Activated T-helper 1 cell treated with anti-CD3 and anti-CD28 coated beads, Interleukin-12 subunit alpha, Interleukin-12 subunit beta, Interleukin-2, Interleukin-4 antibody, amounts not matched to agents 30 ng/mL and 10 ng/mL and 1 ng/mL, durations not matched to agents 14 hours and 24 hours and 36 hours (primary cell): Measurements from ENCODE around the gene MAPKAPK3. TPM values are rescaled to one million over a fixed set of nuclear protein-coding genes. Genes with fewer than 3 reads are reported as not detected.

Experiments
- DNase-seq: peaks from one replicate; pipeline ENCODE4 v3.0.0; 2021; ENCODE audit warnings: low spot score
- H3K27ac Mint-ChIP-seq: one replicate; pipeline ENCODE4 v1.8.0; 2021; ENCODE audit warnings: mild to moderate bottlenecking, mixed read lengths
- H3K27me3 Mint-ChIP-seq: one replicate; pipeline ENCODE4 v1.8.0; 2022; ENCODE audit warnings: mild to moderate bottlenecking, moderate library complexity, mixed read lengths; ENCODE audit not compliant: insufficient read depth
- H3K36me3 Mint-ChIP-seq: one replicate; pipeline ENCODE4 v1.8.0; 2021; ENCODE audit warnings: low read depth, mixed read lengths
- H3K4me1 Mint-ChIP-seq: one replicate; pipeline ENCODE4 v1.8.0; 2021; ENCODE audit warnings: low read depth, mixed read lengths
- H3K4me3 Mint-ChIP-seq: one replicate; pipeline ENCODE4 v1.8.0; 2021; ENCODE audit warnings: mild to moderate bottlenecking, moderate library complexity, mixed read lengths
- H3K9me3 Mint-ChIP-seq: one replicate; pipeline ENCODE4 v1.8.0; 2021; ENCODE audit warnings: mixed read lengths
- intact Hi-C: fragments of 100-400 bp; cut with micrococcal nuclease; formaldehyde crosslinking; loops from one replicate; pipeline ENCODE4 v1.15.1; 2024
- total RNA-seq: library from RNA; stranded (reverse); gene quantifications from 2 replicates; pipeline ENCODE4 v1.2.3, GENCODE V29; 2022

MAPKAPK3 gene
- total RNA-seq, 1 donor from 2014 or later, result 191 TPM

DNA sequence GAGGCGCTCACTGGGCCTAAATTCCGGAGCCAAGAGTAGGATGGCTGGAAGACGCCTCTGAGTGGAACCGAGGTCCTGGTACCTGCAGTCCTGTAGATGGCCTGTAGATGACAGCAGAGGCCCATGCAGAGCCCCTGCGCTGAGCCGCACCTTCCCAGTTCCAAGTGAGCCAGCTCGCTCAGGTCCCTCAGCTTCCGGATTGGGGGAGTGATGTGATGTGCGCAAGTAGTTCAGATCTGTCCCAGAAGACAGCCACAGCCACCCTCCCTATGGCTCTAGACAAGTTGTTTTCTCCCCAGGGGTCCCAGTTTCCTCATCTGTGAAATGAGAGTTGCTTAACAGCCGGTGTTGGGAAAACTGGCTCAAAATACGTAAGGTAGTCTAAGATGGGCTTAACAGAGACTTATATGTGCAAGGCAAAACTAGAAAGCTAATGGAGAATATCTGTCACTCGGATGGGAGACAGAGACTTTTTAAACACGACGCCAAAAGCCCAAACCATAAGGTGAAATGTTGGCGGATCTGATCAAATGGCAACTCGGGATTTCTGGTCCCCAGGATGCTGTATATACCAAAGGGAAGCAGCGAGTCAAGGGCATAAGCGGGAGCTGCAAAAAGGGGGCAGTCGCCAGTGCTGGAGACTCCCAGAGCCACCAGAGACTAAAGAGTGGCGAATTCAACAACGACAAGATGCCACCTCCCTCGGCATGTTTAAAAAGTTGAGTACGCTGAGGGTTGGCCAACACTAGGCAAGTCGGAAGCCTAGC is 765 bp upstream of the MAPKAPK3 start:
- Mint-ChIP-seq H3K9me3 (no peaks in the 10 kb centered on the region), H3K36me3 (peaks cover 41% of the 10 kb centered on the region), H3K4me1 (peaks cover 65% of the 10 kb centered on the region), H3K4me3 (peak overlapping the region; percentile 86), H3K27me3 (no peaks in the 10 kb centered on the region), H3K27ac (peak overlapping the region; percentile 85)
- intact Hi-C loops, result loop anchor here (1.0 to 2.0 kb wide), 12 partner anchors 8 to 1055 kb away; partner anchors contain the start of genes DOCK3, MANF, RBM15B and TEX264
- DNase-seq, result peak; percentile 76

- peak; percentile 95 for DNase-seq
- peaks cover 65% of the 10 kb centered on the region for H3K4me1 Mint-ChIP-seq
- H3K27me3 Mint-ChIP-seq, result no peaks in the 10 kb centered on the region
- intact Hi-C loops, result loop anchor here (1.0 to 2.0 kb wide), 12 partner anchors 8 to 1054 kb away; partner anchors contain the start of genes DOCK3, MANF, RBM15B and TEX264
- peak overlapping the region; percentile 86 for H3K4me3 Mint-ChIP-seq
- peaks cover 41% of the 10 kb centered on the region for H3K36me3 Mint-ChIP-seq
- H3K27ac Mint-ChIP-seq, result peak overlapping the region; percentile 85
- H3K9me3 Mint-ChIP-seq, result no peaks in the 10 kb centered on the region
These were observed 218 bp upstream of the MAPKAPK3 start for GRCh38 chr3:50616770-50617095.

DNA sequence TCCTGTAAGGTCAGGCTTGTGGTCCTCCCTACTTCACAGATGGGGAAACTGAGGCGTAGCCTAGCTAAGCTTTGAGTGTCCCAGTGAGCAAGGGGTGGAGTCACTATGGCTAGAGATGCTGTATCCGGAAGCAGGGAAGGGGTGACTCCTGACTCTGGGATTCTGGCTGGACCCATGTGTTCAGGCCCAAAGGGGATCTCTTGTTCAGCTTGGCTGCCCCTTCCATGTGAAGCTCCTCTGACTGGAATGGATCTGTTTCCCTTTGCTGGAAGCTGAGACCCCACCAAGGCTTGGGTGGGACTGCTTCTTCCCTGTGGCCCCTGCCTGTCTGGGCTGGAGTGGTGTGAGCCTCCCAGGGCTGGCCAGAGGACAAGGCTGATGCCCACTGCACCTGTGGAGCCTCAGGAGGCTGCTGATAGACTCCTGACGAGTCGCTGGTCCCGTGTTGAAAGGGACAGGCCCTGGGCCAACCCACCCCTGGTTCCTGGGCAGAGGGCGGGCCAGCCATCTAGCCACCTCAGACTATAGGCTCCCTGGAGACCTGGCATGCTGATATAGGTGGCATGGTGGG is 1.0 kb downstream of the MAPKAPK3 start:
- H3K9me3 Mint-ChIP-seq, result no peaks in the 10 kb centered on the region
- H3K27ac Mint-ChIP-seq, result peak overlapping the region; percentile 89
- H3K36me3 Mint-ChIP-seq, result peaks cover 39% of the 10 kb centered on the region
- intact Hi-C loops, result loop anchor here (2.0 kb wide), 5 partner anchors 15 to 1053 kb away; partner anchors contain the start of genes DOCK3 and TEX264
- H3K4me3 Mint-ChIP-seq, result peak overlapping the region; percentile 93
- DNase-seq, result no peak
- H3K4me1 Mint-ChIP-seq, result peaks cover 70% of the 10 kb centered on the region
- no peaks in the 10 kb centered on the region for H3K27me3 Mint-ChIP-seq

DNA sequence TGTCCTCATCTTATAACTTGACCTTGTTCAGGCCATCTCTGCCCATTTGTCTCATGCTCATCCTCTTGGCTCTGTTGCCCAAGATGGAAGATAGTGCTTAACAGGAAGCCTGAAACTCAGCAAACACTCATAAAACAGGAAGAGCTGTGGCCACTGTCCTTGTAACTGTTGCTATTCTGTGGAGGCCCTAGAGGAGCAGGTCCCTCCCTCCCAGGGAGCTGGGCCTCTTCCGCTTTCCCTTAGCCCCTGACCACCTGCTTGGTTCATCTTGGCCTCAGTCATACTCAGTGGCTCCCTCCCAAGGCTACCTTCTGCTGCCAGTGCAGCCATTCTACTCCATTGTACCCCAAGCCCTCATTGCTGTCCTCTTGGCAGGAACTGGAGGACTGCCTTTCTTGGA is 3.5 kb downstream of the MAPKAPK3 start:
- H3K27me3 Mint-ChIP-seq, result peaks cover 1% of the 10 kb centered on the region
- H3K4me3 Mint-ChIP-seq, result peak overlapping the region; percentile 93
- peaks cover 75% of the 10 kb centered on the region for H3K4me1 Mint-ChIP-seq
- H3K36me3 Mint-ChIP-seq, result peaks cover 42% of the 10 kb centered on the region
- intact Hi-C loops, result no loop called here
- no peaks in the 10 kb centered on the region for H3K9me3 Mint-ChIP-seq
- H3K27ac Mint-ChIP-seq, result peak overlapping the region; percentile 89
- no peak for DNase-seq

DNA sequence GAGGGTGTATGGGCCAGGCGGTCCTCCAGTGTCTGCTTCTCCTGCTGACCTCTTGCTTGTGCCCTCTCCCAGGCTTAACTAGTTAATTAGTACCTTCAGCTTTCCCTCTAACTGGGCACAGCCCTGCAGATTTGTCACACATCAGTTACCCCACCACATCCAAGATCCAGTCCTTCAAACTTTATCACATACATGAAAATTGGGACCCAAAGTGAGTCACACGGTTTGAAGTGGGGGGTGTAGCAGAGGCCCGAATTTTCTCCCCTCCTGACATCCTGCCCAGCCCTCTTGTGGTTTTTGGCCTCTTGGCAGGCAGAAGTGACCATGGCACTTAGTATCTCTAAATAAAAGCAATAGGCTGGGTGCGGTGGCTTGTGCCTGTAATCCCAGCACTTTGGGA is 3.9 kb downstream of the MAPKAPK3 start:
- peak overlapping the region; percentile 93 for H3K4me3 Mint-ChIP-seq
- peak overlapping the region; percentile 89 for H3K27ac Mint-ChIP-seq
- no peak for DNase-seq
- no peaks in the 10 kb centered on the region for H3K9me3 Mint-ChIP-seq
- H3K4me1 Mint-ChIP-seq, result peaks cover 74% of the 10 kb centered on the region
- peaks cover 42% of the 10 kb centered on the region for H3K36me3 Mint-ChIP-seq
- peaks cover 1% of the 10 kb centered on the region for H3K27me3 Mint-ChIP-seq
- intact Hi-C loops, result no loop called here

- Mint-ChIP-seq H3K27ac (peak overlapping the region; percentile 81), H3K9me3 (no peaks in the 10 kb centered on the region), H3K27me3 (peaks cover 1% of the 10 kb centered on the region), H3K4me3 (peak overlapping the region; percentile 55), H3K36me3 (peaks cover 55% of the 10 kb centered on the region), H3K4me1 (peaks cover 82% of the 10 kb centered on the region)
- intact Hi-C loops, result no loop called here
- DNase-seq, result no peak
These were observed 5.9 kb downstream of the MAPKAPK3 start for GRCh38 chr3:50622881-50623280.

- no peak for DNase-seq
- Mint-ChIP-seq H3K36me3 (peaks cover 55% of the 10 kb centered on the region), H3K9me3 (no peaks in the 10 kb centered on the region), H3K27ac (peak overlapping the region; percentile 93), H3K4me1 (peaks cover 90% of the 10 kb centered on the region), H3K4me3 (peak overlapping the region; percentile 65), H3K27me3 (peaks cover 1% of the 10 kb centered on the region)
- intact Hi-C loops, result loop anchor here (1.0 kb wide), 3 partner anchors 8 to 28 kb away; no protein-coding TSS in a partner anchor
These were observed 7.0 kb downstream of the MAPKAPK3 start for GRCh38 chr3:50623840-50624474.

GRCh38 chr3:50624634-50625033 is 7.7 kb downstream of the MAPKAPK3 start:
- H3K4me3 Mint-ChIP-seq, result peak overlapping the region; percentile 65
- H3K27ac Mint-ChIP-seq, result peak overlapping the region; percentile 93
- peaks cover 1% of the 10 kb centered on the region for H3K27me3 Mint-ChIP-seq
- H3K9me3 Mint-ChIP-seq, result no peaks in the 10 kb centered on the region
- H3K4me1 Mint-ChIP-seq, result peaks cover 90% of the 10 kb centered on the region
- peaks cover 48% of the 10 kb centered on the region for H3K36me3 Mint-ChIP-seq
- intact Hi-C loops, result loop anchor here (1.0 kb wide), 3 partner anchors 8 to 28 kb away; no protein-coding TSS in a partner anchor
- no peak for DNase-seq

DNA sequence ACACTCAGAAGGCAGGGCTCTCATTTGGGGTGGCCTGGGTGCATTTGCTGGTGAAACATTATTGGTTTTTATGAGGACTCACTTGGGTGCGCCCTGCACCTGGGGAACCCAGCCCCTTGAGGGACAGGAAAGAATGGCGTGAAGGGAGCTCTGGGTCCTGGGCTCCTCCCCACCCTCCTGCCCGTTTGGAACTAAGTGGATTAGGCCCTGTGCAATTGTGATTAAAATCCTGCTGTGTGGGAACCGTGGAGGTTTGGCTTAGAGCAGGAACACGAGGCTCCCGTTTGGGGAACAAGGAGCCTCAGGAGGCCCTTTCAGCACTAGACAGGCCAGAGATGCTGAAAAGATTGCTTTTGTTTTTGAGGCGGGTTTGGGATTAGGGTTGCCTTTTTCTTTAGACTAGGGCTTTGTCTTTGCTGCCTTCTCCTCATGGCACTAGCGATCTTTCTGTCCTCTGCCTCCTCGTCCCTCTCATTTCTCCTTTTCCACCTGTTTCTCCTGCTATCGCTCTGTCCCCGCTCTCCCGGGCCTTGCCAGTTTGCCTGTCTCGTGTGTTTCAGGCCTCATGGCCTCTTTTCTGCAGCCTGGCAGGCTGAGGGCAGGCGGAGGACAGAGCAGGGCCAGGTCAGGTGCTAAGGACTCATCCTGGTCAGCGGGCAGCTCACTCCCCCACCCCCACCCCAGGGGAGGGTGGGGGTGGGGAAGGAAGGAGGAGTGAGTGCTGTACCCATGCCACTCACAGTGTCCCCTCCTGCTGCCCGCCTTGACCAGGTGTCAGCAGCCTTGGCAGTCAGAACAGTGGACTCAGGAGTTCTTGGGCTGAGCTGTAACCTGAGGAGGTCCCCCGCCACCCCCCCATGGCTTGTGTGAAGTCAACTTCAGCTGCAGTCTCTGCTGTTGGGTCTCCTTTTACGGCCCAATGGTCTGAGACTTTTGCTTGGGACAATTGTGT is 8.6 kb downstream of the MAPKAPK3 start:
- Mint-ChIP-seq H3K4me3 (peak overlapping the region; percentile 65), H3K27ac (peak overlapping the region; percentile 12), H3K4me1 (peaks cover 90% of the 10 kb centered on the region), H3K27me3 (peaks cover 1% of the 10 kb centered on the region), H3K36me3 (peaks cover 42% of the 10 kb centered on the region), H3K9me3 (no peaks in the 10 kb centered on the region)
- no peak for DNase-seq
- intact Hi-C loops, result no loop called here

DNA sequence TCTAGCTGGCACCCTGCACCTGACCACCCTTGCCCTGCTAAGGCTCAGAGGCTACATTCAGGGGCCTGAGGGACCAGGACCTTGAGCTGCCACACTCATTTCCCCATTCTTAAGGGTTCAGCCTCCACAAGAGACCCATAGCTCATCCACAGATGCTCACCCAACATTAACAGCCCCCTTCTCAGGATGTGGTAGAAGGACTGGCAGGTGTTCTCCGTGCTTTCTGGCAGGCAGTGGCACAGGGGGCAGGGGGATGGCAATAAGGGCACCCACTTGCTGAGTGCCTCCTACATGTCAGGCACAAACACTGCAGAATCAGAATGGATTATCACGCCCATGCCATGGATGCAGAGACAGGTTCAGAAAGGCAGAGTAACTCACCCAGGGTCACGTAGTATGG is 9.4 kb downstream of the MAPKAPK3 start:
- H3K27me3 Mint-ChIP-seq, result peaks cover 1% of the 10 kb centered on the region
- H3K36me3 Mint-ChIP-seq, result peaks cover 45% of the 10 kb centered on the region
- intact Hi-C loops, result no loop called here
- H3K27ac Mint-ChIP-seq, result peak overlapping the region; percentile 29
- H3K4me1 Mint-ChIP-seq, result peaks cover 92% of the 10 kb centered on the region
- DNase-seq, result no peak
- H3K4me3 Mint-ChIP-seq, result no peak overlapping the region
- no peaks in the 10 kb centered on the region for H3K9me3 Mint-ChIP-seq

GRCh38 chr3:50627407-50628051 is 10.6 kb downstream of the MAPKAPK3 start:
- Mint-ChIP-seq H3K36me3 (peaks cover 46% of the 10 kb centered on the region), H3K27me3 (peaks cover 1% of the 10 kb centered on the region), H3K9me3 (no peaks in the 10 kb centered on the region), H3K4me1 (peaks cover 96% of the 10 kb centered on the region), H3K4me3 (peak overlapping the region; percentile 37), H3K27ac (peak overlapping the region; percentile 72)
- DNase-seq, result no peak
- intact Hi-C loops, result no loop called here

DNA sequence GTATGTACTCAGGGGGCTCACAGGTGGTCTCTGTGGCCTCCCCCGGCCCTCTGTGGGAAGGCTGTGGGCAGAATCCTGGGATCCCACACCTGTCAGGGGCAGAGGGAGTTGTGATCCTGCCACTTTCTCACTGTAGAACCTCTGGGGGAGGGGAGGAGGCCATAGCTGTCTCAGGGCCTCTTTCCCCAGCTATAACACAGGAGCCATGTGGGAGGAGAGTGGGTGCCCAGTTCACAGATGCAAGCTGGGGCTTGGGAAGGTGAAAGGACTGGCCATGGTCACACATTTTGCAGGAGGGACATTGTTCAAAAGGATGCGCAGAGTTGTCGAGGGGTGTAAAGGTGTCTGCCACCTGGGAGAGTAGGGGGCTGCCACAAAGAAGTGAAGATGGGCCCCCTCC is 11.7 kb downstream of the MAPKAPK3 start:
- Mint-ChIP-seq H3K27ac (peak overlapping the region; percentile 73), H3K4me3 (peak overlapping the region; percentile 9), H3K4me1 (peaks cover 96% of the 10 kb centered on the region), H3K9me3 (no peaks in the 10 kb centered on the region), H3K36me3 (peaks cover 40% of the 10 kb centered on the region), H3K27me3 (peaks cover 1% of the 10 kb centered on the region)
- no peak for DNase-seq
- intact Hi-C loops, result no loop called here
